GM12878 (cell line): ENCODE measurements around the gene HAVCR1. TPM values are rescaled to one million over a fixed set of nuclear protein-coding genes. Genes with fewer than 3 reads are reported as not detected.

ENCODE experiments used
- ATAC-seq: fragments of 200-7000 bp; cut with Tn5 transposase; 3 replicates; pipeline ENCODE4 v1.9.1; 2020; ENCODE audit warnings: mild to moderate bottlenecking, moderate library complexity
- Bru-seq: library from RNA; stranded (reverse); fragments of 400-500 nt; gene quantifications from one replicate; lab custom pipeline; 2021; lab: Mats Ljungman, UMichigan
- BruChase-seq, 2 experiments: library from RNA; stranded (reverse); fragments of 400-500 nt; gene quantifications; one replicate each; lab custom pipeline; 2021; lab: Mats Ljungman, UMichigan
- BruUV-seq: library from RNA; stranded (reverse); fragments of 400-500 nt; replicated peaks from 2 replicates; lab custom pipeline; 2021; lab: Mats Ljungman, UMichigan
- CTCF ChIA-PET: fragments of 300-600 bp; sonication (Branson Sonifier 250); formaldehyde crosslinking; extraction: SDS; loops from one replicate; lab custom pipeline; 2021; ENCODE audit warnings: inconsistent platforms; lab: Yijun Ruan, JAX
- POLR2A ChIA-PET: fragments of 350-600 bp; formaldehyde crosslinking; extraction: SDS; loops from one replicate; lab custom pipeline; 2021; ENCODE audit warnings: inconsistent platforms; lab: Charles Lee
- RAD21 ChIA-PET: fragments of 300-600 bp; sonication (Branson Sonifier 250); formaldehyde crosslinking; loops from one replicate; lab custom pipeline; 2023; ENCODE audit warnings: antibody characterized with exemption; ENCODE audit not compliant: unreplicated experiment; lab: Charles Lee
- SMC1A ChIA-PET: fragments of 300-600 bp; sonication (Branson Sonifier 250); formaldehyde crosslinking; loops from one replicate; lab custom pipeline; 2023; ENCODE audit not compliant: unreplicated experiment, uncharacterized antibody; lab: Charles Lee
- DNase-seq: peaks from one replicate; pipeline ENCODE4 v3.0.0-alpha.2; 2011; ENCODE audit warnings: low read depth, low spot score
- FAIRE-seq: peaks from 3 replicates; lab custom pipeline; 2011; peaks lifted over from hg19 to GRCh38; lab: Jason Lieb, UNC
- H2AFZ ChIP-seq: 2 replicates; pipeline ENCODE4 v1.6.0; 2011; ENCODE audit warnings: low read depth, low read length, control low read depth; ENCODE audit not compliant: control insufficient read depth
- H3K27ac ChIP-seq: 2 replicates; pipeline ENCODE4 v1.5.1; 2011; ENCODE audit warnings: control low read depth; ENCODE audit not compliant: control insufficient read depth, insufficient read depth
- H3K27me3 ChIP-seq, 2 experiments: replicated peaks in 1 of 2; 2 replicates each; pipeline versions ENCODE4 v1.6.0 to v1.6.1; 2011; ENCODE audit warnings: low read length in 1 of 2; ENCODE audit not compliant: control insufficient read depth in 2 of 2, insufficient read depth in 2 of 2
- H3K36me3 ChIP-seq, 2 experiments: 2 replicates each; pipeline ENCODE4 v1.5.1; 2011; ENCODE audit warnings: low read length in 1 of 2; ENCODE audit not compliant: control insufficient read depth in 2 of 2, insufficient read depth in 2 of 2
- H3K4me1 ChIP-seq: 2 replicates; pipeline ENCODE4 v1.6.1; 2011; ENCODE audit warnings: mild to moderate bottlenecking, low read length, moderate library complexity, mixed read lengths; ENCODE audit not compliant: control insufficient read depth, insufficient read depth
- H3K4me2 ChIP-seq: 2 replicates; pipeline ENCODE4 v1.6.0; 2011; ENCODE audit warnings: control low read depth; ENCODE audit not compliant: control insufficient read depth, insufficient read depth
- H3K4me3 ChIP-seq: fragments of 200-600 bp; sonication (generic); 2 replicates; pipeline ENCODE4 v1.5.1; 2016
- H3K79me2 ChIP-seq: 2 replicates; pipeline ENCODE4 v1.6.0; 2011; ENCODE audit warnings: low read length; ENCODE audit not compliant: control insufficient read depth, insufficient read depth
- H3K9ac ChIP-seq: 2 replicates; pipeline ENCODE4 v1.8.0; 2011; ENCODE audit warnings: low read length, control low read depth, mixed read lengths; ENCODE audit not compliant: control insufficient read depth, insufficient read depth
- H3K9me3 ChIP-seq: replicated peaks from 3 replicates; pipeline ENCODE4 v1.5.1; 2011; ENCODE audit warnings: mild to moderate bottlenecking, low read length; ENCODE audit not compliant: control insufficient read depth, insufficient read depth
- H4K20me1 ChIP-seq: 2 replicates; pipeline ENCODE4 v1.6.0; 2011; ENCODE audit not compliant: control insufficient read depth, insufficient read depth
- JUND ChIP-seq: IDR thresholded peaks from 2 replicates; pipeline ENCODE4 v1.6.1; 2012; ENCODE audit warnings: low read depth, mild to moderate bottlenecking, low read length, improper control_type of control experiment, moderate library complexity
- ZNF24 ChIP-seq: fragments of 450-650 bp; IDR thresholded peaks from 2 replicates; pipeline ENCODE4 v1.6.1; 2017; ENCODE audit warnings: antibody characterized with exemption, mild to moderate bottlenecking
- WGBS: methylation state at CpG from one replicate; pipeline ENCODE4 v1.1.6; 2016; ENCODE audit warnings: low lambda C conversion rate; ENCODE audit not compliant: insufficient replicate concordance, insufficient coverage; ENCODE audit errors: missing lambda C conversion rate; 5-methylcytosine and 5-hydroxymethylcytosine counted together
- in situ Hi-C: fragments of 300-500 bp; cut with MboI; formaldehyde crosslinking; loops from 9 replicates; pipeline ENCODE4 v1.14.3; 2018; ENCODE audit warnings: mixed read lengths
- intact Hi-C: fragments of 100-400 bp; cut with micrococcal nuclease; formaldehyde crosslinking; loops from one replicate; pipeline ENCODE4 v1.14.2; 2022; ENCODE audit not compliant: unreplicated experiment
- long read RNA-seq, 2 experiments: library from polyadenylated mRNA; unstranded; transcript quantifications; one replicate each; pipeline ENCODE4 v2.0.0, GENCODE V29; 2019 to 2020
- polyA minus RNA-seq, 3 experiments: library from RNA; depleted of rRNA, polyadenylated mRNA; stranded (reverse); fragments of >200 nt; gene quantifications; 2 replicates each; pipeline ENCODE4 v1.2.3, GENCODE V29; 2011
- polyA plus RNA-seq, 11 experiments: library from polyadenylated mRNA; depleted of rRNA in 4 of 11; unstranded in 6 of 11; stranded (reverse) in 5 of 11; fragments of >200 nt; fragmentation: Nextera tagmentation in 4 of 11; fragmentation: Illumina TruSeq in 1 of 11; extraction: Ambion mirVana in 4 of 11; extraction: Trizol in 1 of 11; gene quantifications; 1 replicate in 1 of 11; 2 replicates in 10 of 11; pipeline versions ENCODE4 v1.2.1 to v1.2.3, GENCODE V29; 2011 to 2016; ENCODE audit warnings: inconsistent platforms in 2 of 11, missing spikeins in 2 of 11, low read depth in 1 of 11
- total RNA-seq, 4 experiments: library from RNA; depleted of rRNA in 3 of 4; stranded (reverse); fragments of >200 nt in 3 of 4; fragmentation: Illumina TruSeq in 1 of 4; extraction: Trizol in 1 of 4; gene quantifications; 2 replicates each; pipeline versions ENCODE4 v1.2.1 to v1.2.3, GENCODE V29; 2013 to 2021

Gene HAVCR1
- total RNA-seq (2013; cell fraction: nucleolus; rRNA removed), result 2.3 and 3.9 TPM in 2 replicates
- 0.45 TPM in 1 of 2 replicates, not detected in the other for total RNA-seq (2014; rRNA removed)
- total RNA-seq (2014; rRNA removed; fragmentation: Illumina TruSeq; extraction: Trizol), result not detected in 2 replicates
- not detected in 2 replicates for total RNA-seq (2021)
- polyA plus RNA-seq (2011; ENCODE audit: low read depth), result 0.13 TPM
- polyA plus RNA-seq (2011; rRNA removed), result 0.07 and 0.08 TPM in 2 replicates
- polyA plus RNA-seq (2011; cell fraction: cytosol; rRNA removed), result not detected in 2 replicates
- 0.24 and 0.26 TPM in 2 replicates for polyA plus RNA-seq (2011; cell fraction: nucleus; rRNA removed)
- not detected in 2 replicates for polyA plus RNA-seq (2012)
- 0.33 TPM in 1 of 2 replicates, not detected in the other for polyA plus RNA-seq (2014; fragmentation: Illumina TruSeq; extraction: Trizol)
- polyA plus RNA-seq (2014; fragmentation: Nextera tagmentation; extraction: Ambion mirVana), result not detected
- polyA plus RNA-seq (2014; rRNA removed), result not detected in 2 replicates
- polyA plus RNA-seq (2016; fragmentation: Nextera tagmentation; extraction: Ambion mirVana), result not detected
- polyA minus RNA-seq (2011; rRNA and poly(A)+ RNA removed), result 0.37 TPM in 1 of 2 replicates, not detected in the other
- not detected in 2 replicates for polyA minus RNA-seq (2011; cell fraction: cytosol; rRNA and poly(A)+ RNA removed)
- 1.5 TPM in 1 of 2 replicates, not detected in the other for polyA minus RNA-seq (2011; cell fraction: nucleus; rRNA and poly(A)+ RNA removed)
- Bru-seq, nascent RNA, result percentile 43 among the genes with signal in this experiment
- percentile 40 among the genes with signal in this experiment for BruChase-seq, experiment 1, labeled RNA remaining after a 6-hour chase
- percentile 40 among the genes with signal in this experiment for BruChase-seq, experiment 2, labeled RNA remaining after a 2-hour chase
- long read RNA-seq, experiment 1, result 0 reads
- long read RNA-seq, experiment 2, result 0 reads

DNA sequence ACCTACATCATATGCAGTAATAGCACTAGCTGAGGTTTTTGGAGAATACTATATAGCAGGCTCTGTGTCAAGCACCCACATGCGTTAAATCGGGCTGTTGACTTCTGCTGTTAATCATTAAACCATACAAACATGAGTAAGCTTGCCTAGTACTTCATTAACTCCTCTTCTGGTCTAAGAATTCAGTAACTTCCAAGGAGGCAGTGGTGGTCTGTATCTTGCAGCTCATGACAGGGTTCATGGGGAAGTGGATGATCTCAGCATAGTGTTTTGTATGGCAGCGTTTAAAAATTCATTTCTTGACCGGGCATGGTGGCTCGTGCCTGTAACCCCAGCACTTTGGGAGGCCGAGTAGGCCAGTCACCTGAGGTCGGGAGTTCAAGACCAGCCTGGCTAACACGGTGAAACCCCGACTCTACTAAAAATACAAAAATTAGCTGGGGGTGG is at the start of gene HAVCR1:
TSS of gene HAVCR1 (minus strand) at position 24 of the 447 bp plus-strand sequence. CDS start 1,173 bp downstream, outside the sequence.
- H3K4me2 ChIP-seq, result no peak within 1 kb of the TSS
- H3K27ac ChIP-seq, result no peak within 1 kb of the TSS
- no TSS peak for BruUV-seq
- CTCF ChIA-PET, result no interaction called here
- no peaks in the 10 kb centered on the region for H3K36me3 ChIP-seq
- POLR2A ChIA-PET, result interaction anchor here (0.7 kb wide), 1 partner anchor 315 kb away, joined by 3 read pairs; no protein-coding TSS in a partner anchor
- no peaks in the 10 kb centered on the region for H3K4me1 ChIP-seq
- no peak for DNase-seq
- TF ChIP-seq ZNF24, result 0 out of 2 replicates have a peak, but pooled peaks have one; percentile 47
- no peak for TF ChIP-seq JUND
- TF ChIP-seq, all 136 proteins: peak for 1
- Histone ChIP-seq H3K9ac (no peak within 1 kb of the TSS), H3K27me3 (no peaks in the 10 kb centered on the region), H3K4me3 (no peak within 1 kb of the TSS), H3K79me2 (no peaks in the 10 kb centered on the region), H4K20me1 (no peaks in the 10 kb centered on the region), H2AFZ (no peak within 1 kb of the TSS), H3K9me3 (no peaks in the 10 kb centered on the region)
- WGBS, result 47% methylated on average over 9 of the region's 9 CpGs
- ChIA-PET SMC1A (interaction anchor here (0.7 kb wide), 1 partner anchor 41 kb away, joined by 3 read pairs; no protein-coding TSS in a partner anchor), RAD21 (no interaction called here)
- peak; percentile 54 for ATAC-seq
- FAIRE-seq, result no peak
- intact Hi-C loops (no loop called here), in situ Hi-C loops (no loop called here)
